ENCODE results near the gene MEIS3. TPM values are rescaled to one million over a fixed set of nuclear protein-coding genes. Genes with fewer than 3 reads are reported as not detected.

Gene MEIS3
- total and polyA plus RNA-seq, 9 of the 15 experiments (the other 6 are each of a cell fraction or from before 2014, with no cell fraction given), result 0.06 to 0.80 (median 0.25) TPM; not detected in 1

DNA sequence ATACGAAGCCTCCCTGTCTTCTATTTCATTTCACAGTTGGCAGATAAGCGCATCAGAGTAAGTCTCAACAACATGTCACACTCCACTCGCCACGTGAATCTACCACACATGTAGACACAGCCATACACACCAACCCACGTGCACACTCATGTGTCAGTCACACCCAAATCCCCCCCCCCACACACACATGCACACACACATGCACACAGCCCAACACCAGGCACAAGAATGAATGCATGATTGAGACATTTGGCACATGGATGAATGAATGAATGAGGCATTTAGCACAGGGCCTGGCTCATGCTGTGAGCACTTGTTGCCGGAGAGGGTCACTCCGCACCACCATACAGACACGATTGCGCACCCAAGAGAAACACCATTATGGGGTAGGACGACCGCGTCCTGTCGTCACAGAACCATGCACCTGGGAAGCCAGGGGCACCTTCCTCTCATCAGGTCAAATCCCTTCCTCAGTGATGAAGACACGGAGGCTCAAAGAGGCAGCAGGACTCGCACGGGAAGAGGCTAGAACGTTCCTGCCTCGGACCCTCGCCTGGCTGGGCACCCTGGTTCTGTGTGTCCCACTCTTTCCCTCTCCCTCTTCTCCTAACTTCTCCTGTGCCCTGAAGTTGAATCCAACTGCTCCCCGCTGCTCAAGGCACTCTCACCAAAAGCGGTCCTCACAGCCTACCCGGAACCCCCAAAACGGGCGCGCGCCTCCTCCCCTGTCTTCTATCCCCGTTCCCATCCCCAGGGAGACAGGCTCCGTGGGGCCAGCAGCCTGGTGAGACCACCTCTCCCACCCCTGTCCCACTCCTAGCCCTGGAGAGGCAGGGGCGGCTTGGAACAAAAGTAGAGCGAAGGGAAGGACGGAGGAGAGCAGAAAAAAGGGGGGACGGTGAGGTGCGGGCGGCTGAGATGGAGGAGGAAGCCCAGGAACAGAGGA, 1.3 kb downstream of the MEIS3 start (continued):
- TF ChIP-seq, protein P1, sequence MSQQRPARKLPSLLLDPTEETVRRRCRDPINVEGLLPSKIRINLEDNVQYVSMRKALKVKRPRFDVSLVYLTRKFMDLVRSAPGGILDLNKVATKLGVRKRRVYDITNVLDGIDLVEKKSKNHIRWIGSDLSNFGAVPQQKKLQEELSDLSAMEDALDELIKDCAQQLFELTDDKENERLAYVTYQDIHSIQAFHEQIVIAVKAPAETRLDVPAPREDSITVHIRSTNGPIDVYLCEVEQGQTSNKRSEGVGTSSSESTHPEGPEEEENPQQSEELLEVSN (IDR thresholded peaks at IDR 0.05; ENCODE audit: borderline replicate concordance in 1 of 2, extremely low read depth in 1 of 2, insufficient read depth in 1 of 2, insufficient read length in 1 of 2, low read depth in 1 of 2, low read length in 1 of 2, poor library complexity in 1 of 2, severe bottlenecking in 1 of 2), result peak in 1 of 2 experiments; percentile 31
- TF ChIP-seq L3MBTL2 (IDR thresholded peaks at IDR 0.05), result 0 out of 2 replicates have a peak, but pooled peaks have one; percentile 24
- peak in 1 of 2 experiments; percentile 61; a peak in 1 of 4 replicates for TF ChIP-seq HDAC1 (IDR thresholded peaks at IDR 0.05)
- peak in 1 of 2 experiments; percentile 22; a peak in 1 of 4 replicates for TF ChIP-seq FOXK2 (conservative IDR thresholded peaks at IDR 0.05 in 1 of 2, IDR thresholded peaks at IDR 0.05 in 1 of 2; ENCODE audit: low read depth in 2 of 2)
- TF ChIP-seq KLF1 (tag; IDR thresholded peaks at IDR 0.05), result no peak
- peak; percentile 96 for TF ChIP-seq ZNF24 (IDR thresholded peaks at IDR 0.05)
- TF ChIP-seq ARNT (IDR thresholded peaks at IDR 0.05), result no peak
- no peak for TF ChIP-seq POLR2AphosphoS5 (IDR thresholded peaks at IDR 0.05; ENCODE audit: control insufficient read depth, insufficient read depth, low read depth, low read length)
